GM21423 (cell line): ENCODE measurements around the gene PPP1R14C.
"Not testable (repeated sequence)": the region's sequence is repeated elsewhere in the genome, so short reads cannot be mapped to it uniquely, and the experiment has no call there.

Experiments used
- ATAC-seq: cut with Tn5 transposase; IDR thresholded peaks from one replicate; pipeline ENCODE4 v1.9.1; 2021; ENCODE audit warnings: mild to moderate bottlenecking, moderate library complexity; ENCODE audit not compliant: unreplicated experiment

The PPP1R14C gene

GRCh38 chr6:150212778-150213177 lies 69.9 kb downstream of the PPP1R14C start:
- ATAC-seq, result no peak

GRCh38 chr6:150213301-150213700 lies 70.5 kb downstream of the PPP1R14C start:
- no peak for ATAC-seq

GRCh38 chr6:150214310-150214709 lies 71.5 kb downstream of the PPP1R14C start:
- ATAC-seq, result no peak

- ATAC-seq, result no peak
Measured at GRCh38 chr6:150220634-150221551, 78.0 kb downstream of the PPP1R14C start.

GRCh38 chr6:150224820-150225219 lies 82.0 kb downstream of the PPP1R14C start:
- no peak for ATAC-seq

GRCh38 chr6:150227281-150227680 lies 84.4 kb downstream of the PPP1R14C start:
- ATAC-seq, result no peak

GRCh38 chr6:150228072-150228733 lies 85.4 kb downstream of the PPP1R14C start:
- ATAC-seq, result no peak

- ATAC-seq, result no peak
Measured at GRCh38 chr6:150229436-150230163, 86.8 kb downstream of the PPP1R14C start.

- no peak for ATAC-seq
Measured at GRCh38 chr6:150230164-150230561, 87.3 kb downstream of the PPP1R14C start.

GRCh38 chr6:150230832-150231524 lies 88.1 kb downstream of the PPP1R14C start:
- ATAC-seq, result no peak

- no peak for ATAC-seq
Measured at GRCh38 chr6:150231525-150231850, 88.6 kb downstream of the PPP1R14C start.

GRCh38 chr6:150233843-150234269 lies 91.0 kb downstream of the PPP1R14C start:
- no peak for ATAC-seq

- no peak for ATAC-seq
Measured at GRCh38 chr6:150235218-150235617, 92.4 kb downstream of the PPP1R14C start.

GRCh38 chr6:150236114-150236513 lies 93.3 kb downstream of the PPP1R14C start:
- ATAC-seq, result no peak

- no peak for ATAC-seq
Measured at GRCh38 chr6:150236544-150236943, 93.7 kb downstream of the PPP1R14C start.

GRCh38 chr6:150237626-150238025 lies 94.8 kb downstream of the PPP1R14C start:
- ATAC-seq, result no peak

- no peak for ATAC-seq
Measured at GRCh38 chr6:150238336-150238741, 95.5 kb downstream of the PPP1R14C start.

- no peak for ATAC-seq
Measured at GRCh38 chr6:150238846-150239407, 96.1 kb downstream of the PPP1R14C start.

- ATAC-seq, result not testable (repeated sequence)
Measured at GRCh38 chr6:150241756-150242155, 98.9 kb downstream of the PPP1R14C start.

GRCh38 chr6:150243620-150244314 lies 100.9 kb downstream of the PPP1R14C start:
- ATAC-seq, result no peak
